ENCODE data around the gene FAM180A. TPM values are rescaled to one million over a fixed set of nuclear protein-coding genes. Genes with fewer than 3 reads are reported as not detected.

The FAM180A gene
- total RNA-seq, 1 donor, result 3.0 TPM

- no peak for DNase-seq (ENCODE audit: low read depth)
- H3K4me3 ChIP-seq (ENCODE audit: low read depth, low read length), result no peak overlapping the region
- TF ChIP-seq CTCF (IDR thresholded peaks at IDR 0.05; ENCODE audit: insufficient read depth, low read depth, low read length), result no peak
These were observed 43.1 kb upstream of the FAM180A start for GRCh38 chr7:135791543-135792362.

DNA sequence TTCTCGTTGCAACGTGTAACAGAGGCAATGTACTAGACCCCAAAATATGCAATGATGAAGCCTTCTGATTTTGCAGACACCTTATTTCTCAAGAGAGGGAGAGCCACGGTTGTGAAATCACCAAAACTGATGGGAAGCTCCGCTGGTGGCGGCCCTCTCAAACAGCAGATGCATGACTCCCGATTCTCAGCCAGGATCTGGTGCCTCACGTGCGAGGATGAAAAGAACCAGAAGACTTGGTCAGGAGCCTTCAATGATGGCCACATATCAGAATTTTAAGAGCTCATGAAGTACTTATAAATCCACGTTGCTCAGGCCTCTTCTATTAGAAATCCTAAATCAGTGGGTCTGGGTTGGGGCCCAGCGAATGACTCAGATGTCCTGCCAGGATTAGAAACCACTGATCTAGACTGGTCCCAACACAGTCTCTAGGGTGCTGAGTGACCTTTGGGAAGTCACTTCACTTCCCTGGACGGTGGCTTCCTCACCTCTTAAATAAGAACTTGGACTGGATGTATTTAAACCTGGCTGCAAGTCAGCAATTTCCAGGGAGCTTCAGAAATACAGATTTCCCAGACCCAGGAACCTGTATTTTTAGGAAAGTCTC, 41.9 kb upstream of the FAM180A start:
- H3K4me3 ChIP-seq (ENCODE audit: low read depth, low read length), result no peak overlapping the region
- no peak for DNase-seq (ENCODE audit: low read depth)
- TF ChIP-seq CTCF (IDR thresholded peaks at IDR 0.05; ENCODE audit: insufficient read depth, low read depth, low read length), result no peak

GRCh38 chr7:135789956-135790355, 41.3 kb upstream of the FAM180A start:
- no peak for DNase-seq (ENCODE audit: low read depth)
- no peak for TF ChIP-seq CTCF (IDR thresholded peaks at IDR 0.05; ENCODE audit: insufficient read depth, low read depth, low read length)
- no peak overlapping the region for H3K4me3 ChIP-seq (ENCODE audit: low read depth, low read length)

- no peak for TF ChIP-seq CTCF (IDR thresholded peaks at IDR 0.05; ENCODE audit: insufficient read depth, low read depth, low read length)
- DNase-seq (ENCODE audit: low read depth), result no peak
- no peak overlapping the region for H3K4me3 ChIP-seq (ENCODE audit: low read depth, low read length)
These were observed 40.8 kb upstream of the FAM180A start for GRCh38 chr7:135789431-135789830.

- TF ChIP-seq CTCF (IDR thresholded peaks at IDR 0.05; ENCODE audit: insufficient read depth, low read depth, low read length), result no peak
- no peak overlapping the region for H3K4me3 ChIP-seq (ENCODE audit: low read depth, low read length)
- DNase-seq (ENCODE audit: low read depth), result no peak
These were observed 38.3 kb upstream of the FAM180A start for GRCh38 chr7:135786911-135787310.

DNA sequence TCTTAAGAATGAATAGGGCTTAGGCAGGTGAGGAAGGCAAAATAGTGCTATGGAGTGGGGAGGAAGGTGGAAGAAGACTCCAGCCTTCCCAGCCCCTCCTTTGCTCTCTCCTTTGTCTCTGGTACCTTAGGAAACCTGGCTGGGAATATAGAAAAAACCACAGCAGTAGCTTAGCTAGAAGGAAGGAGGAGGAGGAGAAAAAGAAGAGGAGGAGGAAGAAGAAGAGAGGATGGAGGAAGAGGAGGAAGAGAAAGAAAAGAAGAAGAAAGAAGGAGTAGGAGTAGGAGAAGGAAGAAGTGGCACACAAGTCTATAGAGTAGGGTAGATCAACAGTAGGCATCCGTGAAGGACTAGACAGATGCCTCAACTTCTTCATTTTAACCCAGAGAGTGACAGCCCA, 36.5 kb upstream of the FAM180A start:
- no peak for DNase-seq (ENCODE audit: low read depth)
- no peak overlapping the region for H3K4me3 ChIP-seq (ENCODE audit: low read depth, low read length)
- TF ChIP-seq CTCF (IDR thresholded peaks at IDR 0.05; ENCODE audit: insufficient read depth, low read depth, low read length), result no peak

Data from fibroblast of villous mesenchyme (primary cell).